Nephron (organoid): Measurements from ENCODE around the gene TIMP1.
A peak's percentile ranks its signal among the peaks of the same experiment; 100 is the strongest.

Experiments
- H3K27ac Mint-ChIP-seq, 3 experiments: 2 replicates each; pipeline ENCODE4 v1.8.0; 2020; ENCODE audit warnings: mixed read lengths in 3 of 3, mild to moderate bottlenecking in 2 of 3, moderate library complexity in 1 of 3
- H3K27me3 Mint-ChIP-seq: 2 replicates; pipeline ENCODE4 v1.8.0; 2021; ENCODE audit warnings: low read depth, mild to moderate bottlenecking, moderate library complexity, mixed read lengths
- H3K36me3 Mint-ChIP-seq: 2 replicates; pipeline ENCODE4 v1.8.0; 2020; ENCODE audit warnings: low read depth, mixed read lengths
- H3K4me1 Mint-ChIP-seq: 2 replicates; pipeline ENCODE4 v1.8.0; 2020; ENCODE audit warnings: mixed read lengths
- H3K4me3 Mint-ChIP-seq, 3 experiments: 2 replicates each; pipeline ENCODE4 v1.8.0; 2020; ENCODE audit warnings: mild to moderate bottlenecking in 3 of 3, mixed read lengths in 3 of 3, moderate library complexity in 2 of 3
- H3K9me3 Mint-ChIP-seq: 2 replicates; pipeline ENCODE4 v1.8.0; 2020; ENCODE audit warnings: mixed read lengths
- CTCF ChIP-seq, 3 experiments: fragments of 200-600 bp; sonication (generic); IDR thresholded peaks; one replicate each; pipeline ENCODE4 v1.5.0; 2021; ENCODE audit warnings: antibody characterized with exemption in 3 of 3; ENCODE audit not compliant: unreplicated experiment in 3 of 3

Gene TIMP1

GRCh38 chrX:47581731-47582647, at the start of gene TIMP1:
TIMP1 (plus strand) TSS chrX:47582436; CDS start chrX:47583416, 980 bp downstream.
- peak within 1 kb of the TSS; percentile 75 to 83 (median 80) for H3K4me3 Mint-ChIP-seq
- H3K4me1 Mint-ChIP-seq, result peaks cover 35% of the 10 kb centered on the region
- peak within 1 kb of the TSS; percentile 78 to 81 (median 78) for H3K27ac Mint-ChIP-seq
- TF ChIP-seq CTCF (IDR thresholded peaks at IDR 0.05; ENCODE audit: unreplicated experiment in 3 of 3), result no peak
- H3K9me3 Mint-ChIP-seq, result peaks cover 18% of the 10 kb centered on the region
- no peaks in the 10 kb centered on the region for H3K36me3 Mint-ChIP-seq
- H3K27me3 Mint-ChIP-seq, result no peaks in the 10 kb centered on the region

GRCh38 chrX:47539860-47540259, 42.4 kb upstream of the TIMP1 start:
- Mint-ChIP-seq H3K27ac (peak overlapping the region; percentile 42 to 72 (median 58)), H3K27me3 (no peaks in the 10 kb centered on the region), H3K4me1 (peaks cover 15% of the 10 kb centered on the region), H3K36me3 (no peaks in the 10 kb centered on the region), H3K4me3 (no peak overlapping the region), H3K9me3 (peaks cover 8% of the 10 kb centered on the region)
- no peak for TF ChIP-seq CTCF (IDR thresholded peaks at IDR 0.05; ENCODE audit: unreplicated experiment in 3 of 3)

- Mint-ChIP-seq H3K27ac (peak overlapping the region; percentile 88 to 98 (median 95)), H3K27me3 (no peaks in the 10 kb centered on the region), H3K4me3 (peak overlapping the region in 1 of 3 experiments; percentile 28), H3K4me1 (peaks cover 15% of the 10 kb centered on the region), H3K36me3 (no peaks in the 10 kb centered on the region), H3K9me3 (peaks cover 5% of the 10 kb centered on the region)
- TF ChIP-seq CTCF (IDR thresholded peaks at IDR 0.05; ENCODE audit: unreplicated experiment in 3 of 3), result peak; percentile 44 to 59 (median 56)
Measured at GRCh38 chrX:47540754-47541538, 41.3 kb upstream of the TIMP1 start.

- Mint-ChIP-seq H3K4me3 (no peak overlapping the region), H3K27me3 (no peaks in the 10 kb centered on the region), H3K4me1 (peaks cover 15% of the 10 kb centered on the region), H3K36me3 (no peaks in the 10 kb centered on the region), H3K27ac (no peak overlapping the region), H3K9me3 (no peaks in the 10 kb centered on the region)
- no peak for TF ChIP-seq CTCF (IDR thresholded peaks at IDR 0.05; ENCODE audit: unreplicated experiment in 3 of 3)
Measured at GRCh38 chrX:47543496-47543895, 38.7 kb upstream of the TIMP1 start.

GRCh38 chrX:47556045-47556623, 26.1 kb upstream of the TIMP1 start:
- Mint-ChIP-seq H3K9me3 (peaks cover 4% of the 10 kb centered on the region), H3K4me3 (peak overlapping the region; percentile 88 to 91 (median 89)), H3K27me3 (no peaks in the 10 kb centered on the region), H3K36me3 (no peaks in the 10 kb centered on the region), H3K4me1 (peaks cover 24% of the 10 kb centered on the region), H3K27ac (peak overlapping the region; percentile 97 to 99 (median 98))
- no peak for TF ChIP-seq CTCF (IDR thresholded peaks at IDR 0.05; ENCODE audit: unreplicated experiment in 3 of 3)
